K562 (cell line): ENCODE data around the gene HPSE2. TPM values are rescaled to one million over a fixed set of nuclear protein-coding genes. Genes with fewer than 3 reads are reported as not detected.

Source experiments
- BDP1 ChIP-seq: IDR thresholded peaks from 3 replicates; pipeline ENCODE4 v1.6.1; 2011; ENCODE audit not compliant: insufficient read length, insufficient read depth
- HINFP ChIP-seq: fragments of 450-650 bp; conservative IDR thresholded peaks from 2 replicates; pipeline ENCODE4 v1.6.1; 2016; ENCODE audit warnings: missing genetic modification characterization, low read depth, mild to moderate bottlenecking, control low read depth, missing compliant biosample characterization
- ILK ChIP-seq: fragments of 450-650 bp; IDR thresholded peaks from 2 replicates; pipeline ENCODE4 v1.6.1; 2016; ENCODE audit warnings: missing genetic modification characterization, low read depth, mild to moderate bottlenecking, missing compliant biosample characterization, moderate library complexity, borderline replicate concordance
- IRF9 ChIP-seq: fragments of 450-650 bp; IDR thresholded peaks from 2 replicates; pipeline ENCODE4 v1.6.1; 2016; ENCODE audit warnings: missing biosample characterization, missing genetic modification characterization
- NCOA2 ChIP-seq, 2 experiments: fragments of 450-650 bp; IDR thresholded peaks; 2 replicates each; pipeline ENCODE4 v1.6.1; 2018; ENCODE audit warnings: mild to moderate bottlenecking in 2 of 2, moderate library complexity in 1 of 2; ENCODE audit not compliant: partially characterized antibody in 2 of 2
- ZNF282 ChIP-seq: sonication (generic); formaldehyde crosslinking; IDR thresholded peaks from 2 replicates; pipeline ENCODE4 v1.8.1; 2023; ENCODE audit warnings: missing genetic modification reagents
- polyA plus RNA-seq, 8 experiments: library from polyadenylated mRNA; depleted of rRNA in 4 of 8; stranded (reverse) in 5 of 8; unstranded in 3 of 8; fragments of >200 nt; fragmentation: Nextera tagmentation in 2 of 8; fragmentation: Illumina TruSeq in 1 of 8; extraction: Ambion mirVana in 2 of 8; extraction: Trizol in 1 of 8; gene quantifications; 2 replicates each; pipeline versions ENCODE4 v1.2.1 to v1.2.3, GENCODE V29; 2011 to 2014; ENCODE audit warnings: inconsistent platforms in 1 of 8, missing spikeins in 1 of 8
- total RNA-seq, 7 experiments: library from RNA; depleted of rRNA in 6 of 7; stranded (reverse); fragments of >200 nt in 6 of 7; fragmentation: Illumina TruSeq in 2 of 7; extraction: Trizol in 2 of 7; gene quantifications; 2 replicates each; pipeline versions ENCODE4 v1.2.1 to v1.2.3, GENCODE V29; 2011 to 2021; ENCODE audit warnings: low replicate concordance in 1 of 7
- TF ChIP-seq, protein P1 (sequence below): fragments of 200-600 bp; sonication (generic); IDR thresholded peaks from one replicate; pipeline ENCODE4 v1.6.1; 2012; ENCODE audit warnings: mild to moderate bottlenecking, low read depth, low read length, inconsistent platforms
- TF ChIP-seq, protein P2 (sequence below): sonication (generic); formaldehyde crosslinking; IDR thresholded peaks from 2 replicates; pipeline ENCODE4 v1.8.1; 2023; ENCODE audit warnings: mild to moderate bottlenecking, missing genetic modification reagents

Gene HPSE2
- total and polyA plus RNA-seq, 9 of the 15 experiments (the other 6 are each of a cell fraction or from before 2014, with no cell fraction given): 0.03 to 0.10 (median 0.04) TPM; not detected in 2

- TF ChIP-seq, protein P1, sequence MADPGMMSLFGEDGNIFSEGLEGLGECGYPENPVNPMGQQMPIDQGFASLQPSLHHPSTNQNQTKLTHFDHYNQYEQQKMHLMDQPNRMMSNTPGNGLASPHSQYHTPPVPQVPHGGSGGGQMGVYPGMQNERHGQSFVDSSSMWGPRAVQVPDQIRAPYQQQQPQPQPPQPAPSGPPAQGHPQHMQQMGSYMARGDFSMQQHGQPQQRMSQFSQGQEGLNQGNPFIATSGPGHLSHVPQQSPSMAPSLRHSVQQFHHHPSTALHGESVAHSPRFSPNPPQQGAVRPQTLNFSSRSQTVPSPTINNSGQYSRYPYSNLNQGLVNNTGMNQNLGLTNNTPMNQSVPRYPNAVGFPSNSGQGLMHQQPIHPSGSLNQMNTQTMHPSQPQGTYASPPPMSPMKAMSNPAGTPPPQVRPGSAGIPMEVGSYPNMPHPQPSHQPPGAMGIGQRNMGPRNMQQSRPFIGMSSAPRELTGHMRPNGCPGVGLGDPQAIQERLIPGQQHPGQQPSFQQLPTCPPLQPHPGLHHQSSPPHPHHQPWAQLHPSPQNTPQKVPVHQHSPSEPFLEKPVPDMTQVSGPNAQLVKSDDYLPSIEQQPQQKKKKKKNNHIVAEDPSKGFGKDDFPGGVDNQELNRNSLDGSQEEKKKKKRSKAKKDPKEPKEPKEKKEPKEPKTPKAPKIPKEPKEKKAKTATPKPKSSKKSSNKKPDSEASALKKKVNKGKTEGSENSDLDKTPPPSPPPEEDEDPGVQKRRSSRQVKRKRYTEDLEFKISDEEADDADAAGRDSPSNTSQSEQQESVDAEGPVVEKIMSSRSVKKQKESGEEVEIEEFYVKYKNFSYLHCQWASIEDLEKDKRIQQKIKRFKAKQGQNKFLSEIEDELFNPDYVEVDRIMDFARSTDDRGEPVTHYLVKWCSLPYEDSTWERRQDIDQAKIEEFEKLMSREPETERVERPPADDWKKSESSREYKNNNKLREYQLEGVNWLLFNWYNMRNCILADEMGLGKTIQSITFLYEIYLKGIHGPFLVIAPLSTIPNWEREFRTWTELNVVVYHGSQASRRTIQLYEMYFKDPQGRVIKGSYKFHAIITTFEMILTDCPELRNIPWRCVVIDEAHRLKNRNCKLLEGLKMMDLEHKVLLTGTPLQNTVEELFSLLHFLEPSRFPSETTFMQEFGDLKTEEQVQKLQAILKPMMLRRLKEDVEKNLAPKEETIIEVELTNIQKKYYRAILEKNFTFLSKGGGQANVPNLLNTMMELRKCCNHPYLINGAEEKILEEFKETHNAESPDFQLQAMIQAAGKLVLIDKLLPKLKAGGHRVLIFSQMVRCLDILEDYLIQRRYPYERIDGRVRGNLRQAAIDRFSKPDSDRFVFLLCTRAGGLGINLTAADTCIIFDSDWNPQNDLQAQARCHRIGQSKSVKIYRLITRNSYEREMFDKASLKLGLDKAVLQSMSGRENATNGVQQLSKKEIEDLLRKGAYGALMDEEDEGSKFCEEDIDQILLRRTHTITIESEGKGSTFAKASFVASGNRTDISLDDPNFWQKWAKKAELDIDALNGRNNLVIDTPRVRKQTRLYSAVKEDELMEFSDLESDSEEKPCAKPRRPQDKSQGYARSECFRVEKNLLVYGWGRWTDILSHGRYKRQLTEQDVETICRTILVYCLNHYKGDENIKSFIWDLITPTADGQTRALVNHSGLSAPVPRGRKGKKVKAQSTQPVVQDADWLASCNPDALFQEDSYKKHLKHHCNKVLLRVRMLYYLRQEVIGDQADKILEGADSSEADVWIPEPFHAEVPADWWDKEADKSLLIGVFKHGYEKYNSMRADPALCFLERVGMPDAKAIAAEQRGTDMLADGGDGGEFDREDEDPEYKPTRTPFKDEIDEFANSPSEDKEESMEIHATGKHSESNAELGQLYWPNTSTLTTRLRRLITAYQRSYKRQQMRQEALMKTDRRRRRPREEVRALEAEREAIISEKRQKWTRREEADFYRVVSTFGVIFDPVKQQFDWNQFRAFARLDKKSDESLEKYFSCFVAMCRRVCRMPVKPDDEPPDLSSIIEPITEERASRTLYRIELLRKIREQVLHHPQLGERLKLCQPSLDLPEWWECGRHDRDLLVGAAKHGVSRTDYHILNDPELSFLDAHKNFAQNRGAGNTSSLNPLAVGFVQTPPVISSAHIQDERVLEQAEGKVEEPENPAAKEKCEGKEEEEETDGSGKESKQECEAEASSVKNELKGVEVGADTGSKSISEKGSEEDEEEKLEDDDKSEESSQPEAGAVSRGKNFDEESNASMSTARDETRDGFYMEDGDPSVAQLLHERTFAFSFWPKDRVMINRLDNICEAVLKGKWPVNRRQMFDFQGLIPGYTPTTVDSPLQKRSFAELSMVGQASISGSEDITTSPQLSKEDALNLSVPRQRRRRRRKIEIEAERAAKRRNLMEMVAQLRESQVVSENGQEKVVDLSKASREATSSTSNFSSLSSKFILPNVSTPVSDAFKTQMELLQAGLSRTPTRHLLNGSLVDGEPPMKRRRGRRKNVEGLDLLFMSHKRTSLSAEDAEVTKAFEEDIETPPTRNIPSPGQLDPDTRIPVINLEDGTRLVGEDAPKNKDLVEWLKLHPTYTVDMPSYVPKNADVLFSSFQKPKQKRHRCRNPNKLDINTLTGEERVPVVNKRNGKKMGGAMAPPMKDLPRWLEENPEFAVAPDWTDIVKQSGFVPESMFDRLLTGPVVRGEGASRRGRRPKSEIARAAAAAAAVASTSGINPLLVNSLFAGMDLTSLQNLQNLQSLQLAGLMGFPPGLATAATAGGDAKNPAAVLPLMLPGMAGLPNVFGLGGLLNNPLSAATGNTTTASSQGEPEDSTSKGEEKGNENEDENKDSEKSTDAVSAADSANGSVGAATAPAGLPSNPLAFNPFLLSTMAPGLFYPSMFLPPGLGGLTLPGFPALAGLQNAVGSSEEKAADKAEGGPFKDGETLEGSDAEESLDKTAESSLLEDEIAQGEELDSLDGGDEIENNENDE: no peak
- TF ChIP-seq NCOA2 (IDR thresholded peaks at IDR 0.05; ENCODE audit: partially characterized antibody in 2 of 2): no peak
- no peak for TF ChIP-seq ZNF282 (CRISPR knock-in tag)
- TF ChIP-seq ILK (tag): no peak
- TF ChIP-seq HINFP (tag): no peak
- TF ChIP-seq, protein P2, sequence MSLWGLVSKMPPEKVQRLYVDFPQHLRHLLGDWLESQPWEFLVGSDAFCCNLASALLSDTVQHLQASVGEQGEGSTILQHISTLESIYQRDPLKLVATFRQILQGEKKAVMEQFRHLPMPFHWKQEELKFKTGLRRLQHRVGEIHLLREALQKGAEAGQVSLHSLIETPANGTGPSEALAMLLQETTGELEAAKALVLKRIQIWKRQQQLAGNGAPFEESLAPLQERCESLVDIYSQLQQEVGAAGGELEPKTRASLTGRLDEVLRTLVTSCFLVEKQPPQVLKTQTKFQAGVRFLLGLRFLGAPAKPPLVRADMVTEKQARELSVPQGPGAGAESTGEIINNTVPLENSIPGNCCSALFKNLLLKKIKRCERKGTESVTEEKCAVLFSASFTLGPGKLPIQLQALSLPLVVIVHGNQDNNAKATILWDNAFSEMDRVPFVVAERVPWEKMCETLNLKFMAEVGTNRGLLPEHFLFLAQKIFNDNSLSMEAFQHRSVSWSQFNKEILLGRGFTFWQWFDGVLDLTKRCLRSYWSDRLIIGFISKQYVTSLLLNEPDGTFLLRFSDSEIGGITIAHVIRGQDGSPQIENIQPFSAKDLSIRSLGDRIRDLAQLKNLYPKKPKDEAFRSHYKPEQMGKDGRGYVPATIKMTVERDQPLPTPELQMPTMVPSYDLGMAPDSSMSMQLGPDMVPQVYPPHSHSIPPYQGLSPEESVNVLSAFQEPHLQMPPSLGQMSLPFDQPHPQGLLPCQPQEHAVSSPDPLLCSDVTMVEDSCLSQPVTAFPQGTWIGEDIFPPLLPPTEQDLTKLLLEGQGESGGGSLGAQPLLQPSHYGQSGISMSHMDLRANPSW (CRISPR knock-in tag): no peak
- TF ChIP-seq IRF9: no peak
- TF ChIP-seq BDP1: no peak
Observed at GRCh38 chr10:98458809-98459784, 776.6 kb downstream of the HPSE2 start (continued).
